ACC112 (cell line): ENCODE data around the gene MAST3.

Source experiments
- H2AFZ ChIP-seq: fragments of 200-600 bp; sonication (generic); one replicate; pipeline ENCODE4 v1.6.0; 2017; ENCODE audit warnings: antibody characterized with exemption, low read length; ENCODE audit not compliant: unreplicated experiment
- H3K27ac ChIP-seq: fragments of 200-600 bp; sonication (generic); 2 replicates; pipeline ENCODE4 v1.5.1; 2014; ENCODE audit warnings: low read depth, mild to moderate bottlenecking, antibody characterized with exemption, low read length, moderate library complexity
- H3K27me3 ChIP-seq: fragments of 200-600 bp; sonication (generic); 2 replicates; pipeline ENCODE4 v1.6.1; 2014; ENCODE audit warnings: mild to moderate bottlenecking, antibody characterized with exemption, low read length, moderate library complexity, mixed read lengths; ENCODE audit not compliant: insufficient read depth
- H3K36me3 ChIP-seq: fragments of 200-600 bp; sonication (generic); 2 replicates; pipeline ENCODE4 v1.6.1; 2016; ENCODE audit warnings: mild to moderate bottlenecking, antibody characterized with exemption, low read length, moderate library complexity, mixed read lengths; ENCODE audit not compliant: insufficient read depth
- H3K4me1 ChIP-seq: fragments of 200-600 bp; sonication (generic); one replicate; pipeline ENCODE4 v1.6.1; 2016; ENCODE audit warnings: low read length, mixed read lengths; ENCODE audit not compliant: insufficient read depth, unreplicated experiment, control insufficient read depth
- H3K4me3 ChIP-seq: fragments of 200-600 bp; sonication (generic); 2 replicates; pipeline ENCODE4 v1.5.1; 2014; ENCODE audit warnings: mild to moderate bottlenecking, low read depth, low read length
- H3K79me2 ChIP-seq: fragments of 200-600 bp; sonication (generic); one replicate; pipeline ENCODE4 v1.6.0; 2016; ENCODE audit warnings: low read length; ENCODE audit not compliant: control insufficient read depth, unreplicated experiment, insufficient read depth

Gene MAST3

GRCh38 chr19:18137657-18138339 lies 40.2 kb downstream of the MAST3 start:
- Histone ChIP-seq H3K27me3 (no peaks in the 10 kb centered on the region), H3K4me3 (no peak overlapping the region), H3K36me3 (no peaks in the 10 kb centered on the region), H3K79me2 (no peaks in the 10 kb centered on the region), H2AFZ (no peak overlapping the region), H3K4me1 (no peaks in the 10 kb centered on the region), H3K27ac (no peak overlapping the region)

GRCh38 chr19:18140473-18140872 lies 42.9 kb downstream of the MAST3 start:
- no peaks in the 10 kb centered on the region for H3K4me1 ChIP-seq

GRCh38 chr19:18141031-18141430 lies 43.5 kb downstream of the MAST3 start:
- H3K4me1 ChIP-seq, result no peaks in the 10 kb centered on the region
- H3K27ac ChIP-seq, result no peak overlapping the region
- no peak overlapping the region for H3K4me3 ChIP-seq
- H3K79me2 ChIP-seq, result no peaks in the 10 kb centered on the region
- no peaks in the 10 kb centered on the region for H3K27me3 ChIP-seq
- H3K36me3 ChIP-seq, result peaks cover 10% of the 10 kb centered on the region; the same call in 1 of the 2 replicates
- no peak overlapping the region for H2AFZ ChIP-seq

More at GRCh38 chr19:18140473-18140872, 42.9 kb downstream of the MAST3 start:
- H3K36me3 ChIP-seq, result peaks cover 10% of the 10 kb centered on the region; the same call in 1 of the 2 replicates
- no peak overlapping the region for H2AFZ ChIP-seq
- H3K4me3 ChIP-seq, result no peak overlapping the region
- H3K79me2 ChIP-seq, result no peaks in the 10 kb centered on the region
- no peaks in the 10 kb centered on the region for H3K27me3 ChIP-seq
- no peak overlapping the region for H3K27ac ChIP-seq

- no peaks in the 10 kb centered on the region for H3K79me2 ChIP-seq
- no peak overlapping the region for H3K27ac ChIP-seq
- H3K4me1 ChIP-seq, result no peaks in the 10 kb centered on the region
- peaks cover 10% of the 10 kb centered on the region; the same call in 1 of the 2 replicates for H3K36me3 ChIP-seq
- H2AFZ ChIP-seq, result no peak overlapping the region
- no peaks in the 10 kb centered on the region for H3K27me3 ChIP-seq
- H3K4me3 ChIP-seq, result no peak overlapping the region
These were observed 46.3 kb downstream of the MAST3 start for GRCh38 chr19:18143902-18144301.

- Histone ChIP-seq H3K79me2 (no peaks in the 10 kb centered on the region), H3K4me1 (no peaks in the 10 kb centered on the region)
These were observed 46.8 kb downstream of the MAST3 start for GRCh38 chr19:18144361-18144760.

GRCh38 chr19:18144906-18145305 lies 47.3 kb downstream of the MAST3 start:
- no peak overlapping the region for H3K4me3 ChIP-seq
- no peaks in the 10 kb centered on the region for H3K27me3 ChIP-seq
- H2AFZ ChIP-seq, result no peak overlapping the region
- no peak overlapping the region for H3K27ac ChIP-seq
- no peaks in the 10 kb centered on the region for H3K79me2 ChIP-seq
- no peaks in the 10 kb centered on the region for H3K4me1 ChIP-seq
- H3K36me3 ChIP-seq, result peaks cover 10% of the 10 kb centered on the region; the same call in 1 of the 2 replicates

More at GRCh38 chr19:18144361-18144760, 46.8 kb downstream of the MAST3 start:
- Histone ChIP-seq H3K27ac (no peak overlapping the region), H3K4me3 (no peak overlapping the region), H2AFZ (no peak overlapping the region), H3K27me3 (no peaks in the 10 kb centered on the region), H3K36me3 (peaks cover 10% of the 10 kb centered on the region; the same call in 1 of the 2 replicates)

- no peaks in the 10 kb centered on the region for H3K4me1 ChIP-seq
- no peaks in the 10 kb centered on the region for H3K27me3 ChIP-seq
- peaks cover 10% of the 10 kb centered on the region; the same call in 1 of the 2 replicates for H3K36me3 ChIP-seq
- H3K79me2 ChIP-seq, result no peaks in the 10 kb centered on the region
- no peak overlapping the region for H3K4me3 ChIP-seq
- H2AFZ ChIP-seq, result no peak overlapping the region
- no peak overlapping the region for H3K27ac ChIP-seq
These were observed 47.9 kb downstream of the MAST3 start for GRCh38 chr19:18145391-18145999.

- no peak overlapping the region for H3K4me3 ChIP-seq
These were observed 49.8 kb downstream of the MAST3 start for GRCh38 chr19:18147396-18147795.

GRCh38 chr19:18149596-18149975 lies 52.0 kb downstream of the MAST3 start:
- peaks cover 6% of the 10 kb centered on the region for H3K79me2 ChIP-seq
- no peak overlapping the region for H2AFZ ChIP-seq
- peaks cover 6% of the 10 kb centered on the region; the same call in 1 of the 2 replicates for H3K36me3 ChIP-seq
- no peak overlapping the region for H3K4me3 ChIP-seq
- H3K27me3 ChIP-seq, result no peaks in the 10 kb centered on the region
- no peaks in the 10 kb centered on the region for H3K4me1 ChIP-seq
- H3K27ac ChIP-seq, result no peak overlapping the region

More at GRCh38 chr19:18147396-18147795, 49.8 kb downstream of the MAST3 start:
- no peak overlapping the region for H2AFZ ChIP-seq
- no peaks in the 10 kb centered on the region for H3K4me1 ChIP-seq
- H3K36me3 ChIP-seq, result peaks cover 10% of the 10 kb centered on the region; the same call in 1 of the 2 replicates
- no peaks in the 10 kb centered on the region for H3K27me3 ChIP-seq
- no peaks in the 10 kb centered on the region for H3K79me2 ChIP-seq
- no peak overlapping the region for H3K27ac ChIP-seq

- Histone ChIP-seq H2AFZ (no peak overlapping the region), H3K27me3 (no peaks in the 10 kb centered on the region), H3K27ac (no peak overlapping the region), H3K36me3 (no peaks in the 10 kb centered on the region), H3K4me3 (no peak overlapping the region), H3K4me1 (no peaks in the 10 kb centered on the region), H3K79me2 (peaks cover 9% of the 10 kb centered on the region)
These were observed 53.4 kb downstream of the MAST3 start for GRCh38 chr19:18150776-18151624.
